Stomach (tissue), 9 donors: ENCODE results near the gene GK2. TPM values are rescaled to one million over a fixed set of nuclear protein-coding genes. Genes with fewer than 3 reads are reported as not detected.
A peak's percentile ranks its signal among the peaks of the same experiment; 100 is the strongest.

Experiments
- DNase-seq, 2 donors: peaks; one replicate each; pipeline versions ENCODE4 v3.0.0 to v3.0.0-alpha.2; 2013 to 2019
- H3K27ac ChIP-seq, 5 donors: fragments of 200-600 bp in 4 of 5; sonication (generic) in 4 of 5; one replicate each; pipeline ENCODE4 v1.5.1; 2013 to 2019; ENCODE audit warnings: mild to moderate bottlenecking in 1 of 5, moderate library complexity in 1 of 5
- H3K27me3 ChIP-seq, 3 donors: fragments of 200-600 bp; sonication (generic); one replicate each; pipeline ENCODE4 v1.5.1; 2017 to 2019; ENCODE audit warnings: mixed run types in 1 of 3
- H3K36me3 ChIP-seq, 4 donors: fragments of 200-600 bp; sonication (generic); 1 replicate in 3 of 4; 2 replicates in 1 of 4; pipeline ENCODE4 v1.5.1; 2016 to 2019
- H3K4me1 ChIP-seq, 4 donors: fragments of 200-600 bp; sonication (generic); one replicate each; pipeline ENCODE4 v1.5.1; 2016 to 2019
- H3K4me3 ChIP-seq, 4 donors: fragments of 200-600 bp; sonication (generic) in 3 of 4; one replicate each; pipeline ENCODE4 v1.5.1; 2016 to 2019; ENCODE audit warnings: mild to moderate bottlenecking in 1 of 4
- H3K9me3 ChIP-seq, 4 donors: fragments of 200-600 bp; sonication (generic); one replicate each; pipeline ENCODE4 v1.5.1; 2016 to 2019
- EP300 ChIP-seq: sonication (generic); formaldehyde crosslinking; IDR thresholded peaks from one replicate; pipeline ENCODE4 v1.6.1; 2017; ENCODE audit warnings: antibody characterized with exemption
- POLR2A ChIP-seq, 4 donors: fragments of 450-650 bp; IDR thresholded peaks; one replicate each; pipeline ENCODE4 v1.6.1; 2016; ENCODE audit warnings: antibody characterized with exemption in 4 of 4, control low read depth in 2 of 4, mild to moderate bottlenecking in 1 of 4, moderate library complexity in 1 of 4
- POLR2AphosphoS5 ChIP-seq, 3 donors: sonication (generic); formaldehyde crosslinking; IDR thresholded peaks; one replicate each; pipeline ENCODE4 v1.6.1; 2016; ENCODE audit warnings: antibody characterized with exemption in 3 of 3
- WGBS, 5 donors: extraction: QIAGEN DNeasy Blood & Tissue Kit in 3 of 5; methylation state at CpG; one replicate each; pipeline versions ENCODE4 v1.1.5 to v1.1.7; 2013 to 2018; 5-methylcytosine and 5-hydroxymethylcytosine counted together
- intact Hi-C: fragments of 100-400 bp; cut with DNase I; formaldehyde crosslinking; loops from one replicate; pipeline ENCODE4 v1.15.1; 2023; ENCODE audit warnings: low total_unique reads
- polyA plus RNA-seq, 3 donors: library from polyadenylated mRNA; stranded (reverse); fragments of 200-250 nt; gene quantifications; one replicate each; pipeline ENCODE4 v1.2.3, GENCODE V29; 2013
- total RNA-seq, 5 donors: library from RNA; depleted of rRNA; stranded (reverse); fragments of >200 nt; gene quantifications; one replicate each; pipeline versions ENCODE4 v1.1.0 to v1.2.3, GENCODE V29; 2014 to 2016
- TF ChIP-seq, protein P1 (sequence below), 7 experiments: fragments of 450-650 bp in 4 of 7; fragments of 200-600 bp in 3 of 7; sonication (generic) in 3 of 7; IDR thresholded peaks; one replicate each; pipeline ENCODE4 v1.5.1; 2016 to 2019; ENCODE audit warnings: antibody characterized with exemption in 7 of 7, control low read depth in 2 of 7, mild to moderate bottlenecking in 1 of 7
- donor health status: healthy with polysubstance abuse.
- donor health status: Bipolar disorder and iron deficiency.
- donor health status: healthy.

GK2 gene
- total and polyA plus RNA-seq, 8 donors, result not detected

DNA sequence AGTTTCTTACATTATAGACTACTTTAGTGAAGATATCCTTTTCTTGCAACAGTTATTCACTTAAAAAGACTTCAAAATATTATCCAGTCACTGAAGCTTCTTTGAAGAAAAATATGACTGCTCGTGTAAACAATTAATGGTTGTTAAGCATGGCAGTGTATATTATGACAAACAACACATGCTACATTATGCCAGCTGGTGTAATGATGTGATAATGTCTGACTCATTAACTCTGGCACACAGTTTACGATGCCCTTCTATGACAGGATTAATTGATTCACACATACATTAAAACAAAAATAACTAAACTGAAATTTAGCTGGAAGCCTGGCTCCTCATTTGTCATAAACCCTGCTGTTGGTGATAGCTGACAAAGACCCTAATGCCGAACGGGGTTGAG lies 22.4 kb downstream of the GK2 start:
- DNase-seq, result peak in 1 of 2 donors; percentile 10
- Histone ChIP-seq H3K36me3 (no peaks in the 10 kb centered on the region), H3K9me3 (no peaks in the 10 kb centered on the region), H3K27me3 (no peaks in the 10 kb centered on the region), H3K4me3 (no peak overlapping the region), H3K27ac (no peak overlapping the region), H3K4me1 (no peaks in the 10 kb centered on the region)
- 53 to 79% (median 73%) methylated on average over 4 of the region's 4 CpGs for whole genome bisulfite sequencing, 5 donors
- TF ChIP-seq POLR2AphosphoS5 (IDR thresholded peaks at IDR 0.05), result no peak
- TF ChIP-seq, protein P1, sequence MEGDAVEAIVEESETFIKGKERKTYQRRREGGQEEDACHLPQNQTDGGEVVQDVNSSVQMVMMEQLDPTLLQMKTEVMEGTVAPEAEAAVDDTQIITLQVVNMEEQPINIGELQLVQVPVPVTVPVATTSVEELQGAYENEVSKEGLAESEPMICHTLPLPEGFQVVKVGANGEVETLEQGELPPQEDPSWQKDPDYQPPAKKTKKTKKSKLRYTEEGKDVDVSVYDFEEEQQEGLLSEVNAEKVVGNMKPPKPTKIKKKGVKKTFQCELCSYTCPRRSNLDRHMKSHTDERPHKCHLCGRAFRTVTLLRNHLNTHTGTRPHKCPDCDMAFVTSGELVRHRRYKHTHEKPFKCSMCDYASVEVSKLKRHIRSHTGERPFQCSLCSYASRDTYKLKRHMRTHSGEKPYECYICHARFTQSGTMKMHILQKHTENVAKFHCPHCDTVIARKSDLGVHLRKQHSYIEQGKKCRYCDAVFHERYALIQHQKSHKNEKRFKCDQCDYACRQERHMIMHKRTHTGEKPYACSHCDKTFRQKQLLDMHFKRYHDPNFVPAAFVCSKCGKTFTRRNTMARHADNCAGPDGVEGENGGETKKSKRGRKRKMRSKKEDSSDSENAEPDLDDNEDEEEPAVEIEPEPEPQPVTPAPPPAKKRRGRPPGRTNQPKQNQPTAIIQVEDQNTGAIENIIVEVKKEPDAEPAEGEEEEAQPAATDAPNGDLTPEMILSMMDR (IDR thresholded peaks at IDR 0.05), result no peak
- no peak for TF ChIP-seq EP300
- TF ChIP-seq POLR2A (IDR thresholded peaks at IDR 0.05), result no peak
- intact Hi-C loops, result no loop called here

- H3K27ac ChIP-seq, result no peak overlapping the region
- WGBS, 5 donors, result 14 to 41% (median 33%) methylated on average over 1 of the region's 1 CpG
- DNase-seq, result no peak
- H3K4me1 ChIP-seq, result no peaks in the 10 kb centered on the region
- H3K27me3 ChIP-seq, result no peaks in the 10 kb centered on the region
- intact Hi-C loops, result no loop called here
- no peaks in the 10 kb centered on the region for H3K9me3 ChIP-seq
- no peaks in the 10 kb centered on the region for H3K36me3 ChIP-seq
- TF ChIP-seq, protein P1 (IDR thresholded peaks at IDR 0.05), result no peak
- no peak for TF ChIP-seq POLR2AphosphoS5 (IDR thresholded peaks at IDR 0.05)
- TF ChIP-seq EP300, result no peak
- no peak for TF ChIP-seq POLR2A (IDR thresholded peaks at IDR 0.05)
- H3K4me3 ChIP-seq, result no peak overlapping the region
Observed at GRCh38 chr4:79381161-79381560, 26.9 kb downstream of the GK2 start.

- Histone ChIP-seq H3K27me3 (no peaks in the 10 kb centered on the region), H3K4me1 (no peaks in the 10 kb centered on the region), H3K4me3 (no peak overlapping the region), H3K27ac (no peak overlapping the region), H3K36me3 (no peaks in the 10 kb centered on the region), H3K9me3 (no peaks in the 10 kb centered on the region)
- intact Hi-C loops, result no loop called here
- TF ChIP-seq POLR2A (IDR thresholded peaks at IDR 0.05), result no peak
- TF ChIP-seq POLR2AphosphoS5 (IDR thresholded peaks at IDR 0.05), result no peak
- TF ChIP-seq, protein P1 (IDR thresholded peaks at IDR 0.05), result no peak
- no peak for TF ChIP-seq EP300
- WGBS, 5 donors, result 55 to 62% (median 57%) methylated on average over 2 of the region's 2 CpGs
- no peak for DNase-seq
Observed at GRCh38 chr4:79370026-79370425, 38.0 kb downstream of the GK2 start.

- H3K27ac ChIP-seq, result no peak overlapping the region
- H3K4me1 ChIP-seq, result no peaks in the 10 kb centered on the region
- intact Hi-C loops, result no loop called here
- H3K36me3 ChIP-seq, result no peaks in the 10 kb centered on the region
- WGBS, 5 donors, result 87 to 94% (median 91%) methylated on average over 2 of the region's 2 CpGs
- no peaks in the 10 kb centered on the region for H3K9me3 ChIP-seq
- H3K27me3 ChIP-seq, result no peaks in the 10 kb centered on the region
- H3K4me3 ChIP-seq, result no peak overlapping the region
- no peak for DNase-seq
- TF ChIP-seq, protein P1 (IDR thresholded peaks at IDR 0.05), result no peak
- TF ChIP-seq POLR2AphosphoS5 (IDR thresholded peaks at IDR 0.05), result no peak
Observed at GRCh38 chr4:79367096-79367495, 40.9 kb downstream of the GK2 start.
